Upper lobe of left lung (tissue), 6 donors: ENCODE data around the gene ZNF326. TPM values are rescaled to one million over a fixed set of nuclear protein-coding genes. Genes with fewer than 3 reads are reported as not detected.

Experiments
- ATAC-seq, 2 donors: fragments of 200-7000 bp; cut with Tn5 transposase; one replicate each; pipeline ENCODE4 v1.9.1; 2022; ENCODE audit warnings: mild to moderate bottlenecking in 2 of 2, moderate library complexity in 2 of 2; ENCODE audit not compliant: low FRiP score in 2 of 2
- DNase-seq, 2 donors: peaks; one replicate each; pipeline ENCODE4 v3.0.0-alpha.2; 2019 to 2020
- H3K27ac ChIP-seq, 4 donors: fragments of 200-600 bp; sonication (generic); one replicate each; pipeline ENCODE4 v1.5.1; 2016 to 2019
- H3K27me3 ChIP-seq, 4 donors: fragments of 200-600 bp; sonication (generic); one replicate each; pipeline ENCODE4 v1.5.1; 2017 to 2019
- H3K36me3 ChIP-seq, 4 donors: fragments of 200-600 bp; sonication (generic); one replicate each; pipeline ENCODE4 v1.5.1; 2016 to 2019
- H3K4me1 ChIP-seq, 4 donors: fragments of 200-600 bp; sonication (generic); one replicate each; pipeline ENCODE4 v1.5.1; 2018 to 2019
- H3K4me3 ChIP-seq, 4 donors: fragments of 200-600 bp; sonication (generic); one replicate each; pipeline ENCODE4 v1.5.1; 2017 to 2019; ENCODE audit warnings: mild to moderate bottlenecking in 2 of 4, moderate library complexity in 1 of 4
- H3K9me3 ChIP-seq, 4 donors: fragments of 200-600 bp; sonication (generic); one replicate each; pipeline ENCODE4 v1.5.1; 2018 to 2019
- CTCF ChIP-seq, 6 experiments: fragments of 450-650 bp in 4 of 6; fragments of 200-600 bp in 2 of 6; sonication (generic) in 2 of 6; IDR thresholded peaks; one replicate each; pipeline ENCODE4 v1.5.1; 2016 to 2019; ENCODE audit warnings: antibody characterized with exemption in 6 of 6
- EP300 ChIP-seq, 4 donors: sonication (generic); formaldehyde crosslinking; IDR thresholded peaks; one replicate each; pipeline ENCODE4 v1.5.1; 2017; ENCODE audit warnings: antibody characterized with exemption in 4 of 4, control low read depth in 2 of 4
- POLR2A ChIP-seq, 4 donors: fragments of 450-650 bp; IDR thresholded peaks; one replicate each; pipeline ENCODE4 v1.5.1; 2016 to 2017; ENCODE audit warnings: antibody characterized with exemption in 4 of 4, mild to moderate bottlenecking in 2 of 4
- POLR2AphosphoS5 ChIP-seq, 2 donors: sonication (generic); formaldehyde crosslinking; IDR thresholded peaks; one replicate each; pipeline ENCODE4 v1.5.1; 2017; ENCODE audit warnings: antibody characterized with exemption in 2 of 2
- WGBS, 2 donors: methylation state at CpG; one replicate each; pipeline ENCODE4 v1.1.5; 2017 to 2018; 5-methylcytosine and 5-hydroxymethylcytosine counted together
- total RNA-seq, 6 donors: library from RNA; depleted of rRNA in 4 of 6; stranded (reverse); fragments of >200 nt in 4 of 6; gene quantifications; one replicate each; pipeline versions ENCODE4 v1.1.0 to v1.2.1, GENCODE V29; 2016 to 2021
- donor health status: DM: no; HTN: no; CAD: no; lungs with moderate emphysema.
- donor health status: DM: no; HTN: yes; CAD: no; lungs with severe emphysema.

Gene ZNF326
- 10 to 100 TPM in 5 of 6 donors, 1 to 10 TPM in 1; 9.2 to 32.5 (median 17.4) TPM for total RNA-seq

GRCh38 chr1:89994805-89995597 lies at the start of gene ZNF326:
ZNF326 (plus strand) TSS chr1:89995110; CDS start chr1:89995258, 148 bp downstream.
- peak within 1 kb of the TSS; percentile 94 to 99 (median 96) for H3K27ac ChIP-seq
- 1% methylated on average over 14 to 34 of the region's 88 CpGs for WGBS, 2 donors
- ATAC-seq: peak; percentile 98 to 100
- peak within 1 kb of the TSS; percentile 21 to 85 (median 78) for H3K4me3 ChIP-seq
- H3K4me1 ChIP-seq: peaks cover 14 to 33% (median 21%) of the 10 kb centered on the region in 4 donors
- TF ChIP-seq POLR2A (IDR thresholded peaks at IDR 0.05): peak; percentile 48 to 99 (median 98)
- peak; percentile 95 to 99 for TF ChIP-seq POLR2AphosphoS5 (IDR thresholded peaks at IDR 0.05)
- peak in 3 of 6 experiments; percentile 9 to 29 (median 23) for TF ChIP-seq CTCF (IDR thresholded peaks at IDR 0.05)
- no peak for TF ChIP-seq EP300 (IDR thresholded peaks at IDR 0.05)
- DNase-seq: peak; percentile 97 to 100
- H3K36me3 ChIP-seq: peaks cover 0 to 4% (median 0%) of the 10 kb centered on the region in 4 donors
- H3K9me3 ChIP-seq: no peaks in the 10 kb centered on the region
- no peaks in the 10 kb centered on the region for H3K27me3 ChIP-seq

- H3K4me1 ChIP-seq: peaks cover 0 to 7% (median 3%) of the 10 kb centered on the region in 4 donors
- H3K27me3 ChIP-seq: no peaks in the 10 kb centered on the region
- ATAC-seq: no peak
- no peak overlapping the region for H3K27ac ChIP-seq
- H3K36me3 ChIP-seq: no peaks in the 10 kb centered on the region
- TF ChIP-seq POLR2AphosphoS5 (IDR thresholded peaks at IDR 0.05): no peak
- no peak for TF ChIP-seq EP300 (IDR thresholded peaks at IDR 0.05)
- TF ChIP-seq POLR2A (IDR thresholded peaks at IDR 0.05): no peak
- TF ChIP-seq CTCF (IDR thresholded peaks at IDR 0.05): no peak
- no peak overlapping the region for H3K4me3 ChIP-seq
- no peak for DNase-seq
- no peaks in the 10 kb centered on the region for H3K9me3 ChIP-seq
- 81 to 93% methylated on average over 5 of the region's 5 CpGs for WGBS, 2 donors
Measured at GRCh38 chr1:89945852-89946476, 48.9 kb upstream of the ZNF326 start.

- ATAC-seq: no peak
- H3K4me1 ChIP-seq: peaks cover 0 to 7% (median 3%) of the 10 kb centered on the region in 4 donors
- H3K9me3 ChIP-seq: no peaks in the 10 kb centered on the region
- DNase-seq: no peak
- H3K27ac ChIP-seq: no peak overlapping the region
- H3K27me3 ChIP-seq: no peaks in the 10 kb centered on the region
- no peak overlapping the region for H3K4me3 ChIP-seq
- no peaks in the 10 kb centered on the region for H3K36me3 ChIP-seq
- 17 to 20% methylated on average over 1 of the region's 1 CpG for WGBS, 2 donors
- TF ChIP-seq POLR2AphosphoS5 (IDR thresholded peaks at IDR 0.05) (no peak), CTCF (IDR thresholded peaks at IDR 0.05) (no peak), EP300 (IDR thresholded peaks at IDR 0.05) (no peak)
Measured at GRCh38 chr1:89946532-89946931, 48.4 kb upstream of the ZNF326 start.

- WGBS, 2 donors: 92 to 95% methylated on average over 6 of the region's 6 CpGs
- DNase-seq: no peak
- ATAC-seq: no peak
- no peaks in the 10 kb centered on the region for H3K27me3 ChIP-seq
- H3K36me3 ChIP-seq: no peaks in the 10 kb centered on the region
- H3K27ac ChIP-seq: no peak overlapping the region
- no peaks in the 10 kb centered on the region for H3K9me3 ChIP-seq
- TF ChIP-seq CTCF (IDR thresholded peaks at IDR 0.05) (no peak), POLR2A (IDR thresholded peaks at IDR 0.05) (no peak), POLR2AphosphoS5 (IDR thresholded peaks at IDR 0.05) (no peak), EP300 (IDR thresholded peaks at IDR 0.05) (no peak)
- no peaks in the 10 kb centered on the region for H3K4me1 ChIP-seq
- H3K4me3 ChIP-seq: no peak overlapping the region
Measured at GRCh38 chr1:89948722-89949345, 46.1 kb upstream of the ZNF326 start.
